GM12892 (cell line): ENCODE results near the gene VIPR2.

Experiments
- POLR2A ChIP-seq: IDR thresholded peaks from 2 replicates; pipeline ENCODE4 v1.6.1; 2011; ENCODE audit warnings: low read depth, low read length, control low read depth
- POLR2AphosphoS5 ChIP-seq: IDR thresholded peaks from 2 replicates; pipeline ENCODE4 v1.6.1; 2011; ENCODE audit warnings: low read depth, low read length, control low read depth
- TAF1 ChIP-seq: IDR thresholded peaks from 2 replicates; pipeline ENCODE4 v1.6.1; 2011; ENCODE audit warnings: low read depth, mild to moderate bottlenecking, control low read depth, low read length, borderline replicate concordance

DNA sequence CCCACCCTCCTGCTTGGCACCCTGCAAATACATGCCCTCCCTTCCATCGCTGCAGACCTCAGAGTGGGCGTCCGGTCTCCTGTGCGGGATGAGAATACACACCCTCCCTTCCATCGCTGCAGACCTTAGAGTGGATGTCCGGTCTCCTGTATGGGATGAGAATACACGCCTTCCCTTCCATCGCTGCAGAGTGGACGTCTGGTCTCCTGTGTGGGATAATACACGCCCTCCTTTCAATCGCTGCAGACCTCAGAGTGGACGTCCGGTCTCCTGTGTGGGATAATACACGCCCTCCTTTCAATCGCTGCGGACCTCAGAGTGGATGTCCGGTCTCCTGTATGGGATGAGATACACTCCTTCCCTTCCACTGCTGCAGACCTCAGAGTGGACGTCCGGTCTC is 128.1 kb downstream of the VIPR2 start:
- TF ChIP-seq POLR2AphosphoS5: no peak
- TF ChIP-seq TAF1: no peak
- TF ChIP-seq POLR2A: no peak
